H1 (cell line): Measurements from ENCODE around the gene WDR54. TPM values are rescaled to one million over a fixed set of nuclear protein-coding genes. Genes with fewer than 3 reads are reported as not detected.

ENCODE experiments used
- CTCF ChIA-PET: fragments of 300-600 bp; sonication (Branson Sonifier 250); formaldehyde crosslinking; loops from one replicate; lab custom pipeline; 2021; ENCODE audit not compliant: partially characterized antibody; lab: Charles Lee
- POLR2A ChIA-PET: fragments of 300-600 bp; sonication (Branson Sonifier 250); formaldehyde crosslinking; loops from one replicate; lab custom pipeline; 2021; ENCODE audit warnings: inconsistent platforms; ENCODE audit not compliant: partially characterized antibody; lab: Charles Lee
- DNase-seq, 2 experiments: peaks; one replicate each; pipeline versions ENCODE4 v3.0.0 to v3.0.0-alpha.2; 2010 to 2022; ENCODE audit warnings: low spot score in 2 of 2, low read depth in 1 of 2, mixed read lengths in 1 of 2
- FAIRE-seq: peaks from 2 replicates; lab custom pipeline; 2011; peaks lifted over from hg19 to GRCh38; lab: Jason Lieb, UNC
- H2AFZ ChIP-seq: 2 replicates; pipeline ENCODE4 v1.8.1; 2012; ENCODE audit warnings: low read length, inconsistent platforms
- H2AK5ac ChIP-seq: 2 replicates; pipeline ENCODE4 v1.6.1; 2013; ENCODE audit warnings: low read depth, low read length
- H2BK120ac ChIP-seq: replicated peaks from 2 replicates; pipeline ENCODE3; 2013; ENCODE audit warnings: low read depth, low read length, inconsistent platforms
- H2BK12ac ChIP-seq: 2 replicates; pipeline ENCODE4 v1.6.1; 2013; ENCODE audit warnings: low read depth, low read length
- H2BK15ac ChIP-seq: 2 replicates; pipeline ENCODE4 v1.6.1; 2013; ENCODE audit warnings: low read length
- H2BK20ac ChIP-seq: 2 replicates; pipeline ENCODE4 v1.6.1; 2013; ENCODE audit warnings: low read length
- H2BK5ac ChIP-seq: 2 replicates; pipeline ENCODE4 v1.6.1; 2013; ENCODE audit warnings: low read depth, low read length
- H3K14ac ChIP-seq: 2 replicates; pipeline ENCODE4 v1.6.1; 2013; ENCODE audit warnings: inconsistent platforms; ENCODE audit not compliant: insufficient read length
- H3K18ac ChIP-seq: 2 replicates; pipeline ENCODE4 v1.6.1; 2013; ENCODE audit warnings: low read length; ENCODE audit errors: extremely low read depth
- H3K23ac ChIP-seq: 2 replicates; pipeline ENCODE4 v1.6.1; 2013; ENCODE audit warnings: inconsistent platforms; ENCODE audit not compliant: insufficient read length
- H3K23me2 ChIP-seq: 2 replicates; pipeline ENCODE4 v1.6.1; 2013; ENCODE audit warnings: low read depth, low read length
- H3K27ac ChIP-seq: 2 replicates; pipeline ENCODE4 v1.6.1; 2011; ENCODE audit warnings: low read depth, low read length, inconsistent platforms
- H3K27me3 ChIP-seq, 4 experiments: replicated peaks in 1 of 4; 1 replicate in 1 of 4; 2 replicates in 3 of 4; pipeline versions ENCODE4 v1.6.1 to v1.8.1; 2011 to 2013; ENCODE audit warnings: low read length in 3 of 4, mild to moderate bottlenecking in 3 of 4, inconsistent platforms in 2 of 4, mixed read lengths in 2 of 4, moderate library complexity in 1 of 4; ENCODE audit not compliant: control insufficient read depth in 3 of 4, insufficient read depth in 3 of 4; ENCODE audit errors: extremely low read depth in 1 of 4
- H3K36me3 ChIP-seq, 4 experiments: 2 replicates each; pipeline versions ENCODE4 v1.6.1 to v1.8.1; 2011 to 2013; ENCODE audit warnings: mild to moderate bottlenecking in 4 of 4, low read length in 3 of 4, moderate library complexity in 2 of 4, control low read depth in 1 of 4, inconsistent platforms in 1 of 4; ENCODE audit not compliant: insufficient read depth in 4 of 4, control insufficient read depth in 2 of 4
- H3K4ac ChIP-seq: replicated peaks from 2 replicates; pipeline ENCODE3; 2013; ENCODE audit warnings: low read length, low read depth, mixed read lengths, inconsistent platforms; ENCODE audit not compliant: insufficient read length
- H3K4me1 ChIP-seq, 4 experiments: replicated peaks in 1 of 4; 1 replicate in 1 of 4; 2 replicates in 3 of 4; pipeline versions ENCODE4 v1.6.1 to v1.8.1; 2011 to 2013; ENCODE audit warnings: low read length in 3 of 4, inconsistent platforms in 2 of 4, mixed read lengths in 1 of 4; ENCODE audit not compliant: insufficient read depth in 4 of 4, control insufficient read depth in 3 of 4
- H3K4me2 ChIP-seq, 2 experiments: 2 replicates each; pipeline versions ENCODE4 v1.6.1 to v1.8.1; 2011 to 2013; ENCODE audit warnings: low read depth in 2 of 2, low read length in 2 of 2, control low read depth in 1 of 2, inconsistent platforms in 1 of 2, mild to moderate bottlenecking in 1 of 2; ENCODE audit not compliant: insufficient read depth in 1 of 2
- H3K4me3 ChIP-seq, 4 experiments: fragments of 200-600, 300-600 bp in 1 of 4; sonication (generic), shearing (Covaris generic), sonication (Bioruptor Twin) in 1 of 4; 2 replicates each; pipeline versions ENCODE4 v1.5.1 to v1.8.1; 2011 to 2016; ENCODE audit warnings: low read length in 4 of 4, low read depth in 3 of 4, control low read depth in 2 of 4, inconsistent platforms in 2 of 4, mild to moderate bottlenecking in 2 of 4, mixed read lengths in 1 of 4, moderate library complexity in 1 of 4; ENCODE audit not compliant: insufficient read depth in 2 of 4; ENCODE audit errors: extremely low read depth in 1 of 4
- H3K56ac ChIP-seq: replicated peaks from 2 replicates; pipeline ENCODE3; 2013; ENCODE audit warnings: low read depth, mild to moderate bottlenecking, mixed read lengths, low read length, inconsistent platforms; ENCODE audit not compliant: insufficient read length
- H3K79me1 ChIP-seq: 2 replicates; pipeline ENCODE4 v1.6.1; 2013; ENCODE audit warnings: low read depth, low read length, control low read depth
- H3K79me2 ChIP-seq, 2 experiments: 2 replicates each; pipeline versions ENCODE4 v1.6.1 to v1.8.1; 2012 to 2013; ENCODE audit warnings: low read length in 2 of 2, mild to moderate bottlenecking in 2 of 2, inconsistent platforms in 1 of 2; ENCODE audit not compliant: insufficient read depth in 2 of 2, control insufficient read depth in 1 of 2
- H3K9ac ChIP-seq, 4 experiments: replicated peaks in 1 of 4; 1 replicate in 1 of 4; 2 replicates in 3 of 4; pipeline versions ENCODE4 v1.6.1 to v1.8.1; 2011 to 2013; ENCODE audit warnings: low read depth in 3 of 4, low read length in 3 of 4, control low read depth in 2 of 4, mild to moderate bottlenecking in 2 of 4, moderate library complexity in 2 of 4, inconsistent platforms in 1 of 4; ENCODE audit errors: extremely low read depth in 1 of 4
- H3K9me3 ChIP-seq, 2 experiments: 2 replicates each; pipeline versions ENCODE4 v1.6.1 to v1.8.1; 2012 to 2013; ENCODE audit warnings: mild to moderate bottlenecking in 2 of 2, moderate library complexity in 2 of 2, control low read depth in 1 of 2, inconsistent platforms in 1 of 2, low read depth in 1 of 2, low read length in 1 of 2, mixed read lengths in 1 of 2; ENCODE audit not compliant: insufficient read depth in 2 of 2
- H4K20me1 ChIP-seq, 2 experiments: replicated peaks in 1 of 2; 2 replicates each; pipeline versions ENCODE3 to v1.8.1; 2011 to 2013; ENCODE audit warnings: inconsistent platforms in 2 of 2, low read length in 2 of 2, mild to moderate bottlenecking in 1 of 2; ENCODE audit not compliant: insufficient read depth in 2 of 2, control insufficient read depth in 1 of 2
- H4K5ac ChIP-seq: 2 replicates; pipeline ENCODE4 v1.6.1; 2013; ENCODE audit warnings: low read length, low read depth, mixed read lengths, inconsistent platforms; ENCODE audit not compliant: insufficient read length
- H4K8ac ChIP-seq: 2 replicates; pipeline ENCODE4 v1.8.0; 2013; ENCODE audit warnings: mild to moderate bottlenecking, moderate library complexity, low read length, inconsistent platforms; ENCODE audit not compliant: insufficient read depth; ENCODE audit errors: extremely low read depth
- H4K91ac ChIP-seq: replicated peaks from 2 replicates; pipeline ENCODE3; 2013; ENCODE audit warnings: low read length, mixed read lengths, inconsistent platforms; ENCODE audit not compliant: insufficient read length
- ATF2 ChIP-seq: IDR thresholded peaks from 2 replicates; pipeline ENCODE4 v1.6.1; 2012; ENCODE audit warnings: low read length, inconsistent platforms
- BCL11A ChIP-seq, 2 experiments: IDR thresholded peaks; one replicate each; pipeline ENCODE4 v1.6.1; 2011; ENCODE audit warnings: low read depth in 2 of 2, low read length in 2 of 2, mild to moderate bottlenecking in 2 of 2
- BRCA1 ChIP-seq: IDR thresholded peaks from 2 replicates; pipeline ENCODE4 v1.6.1; 2012; ENCODE audit warnings: low read depth, low read length, improper control_type of control experiment
- CBX8 ChIP-seq: fragments of 300-800, 300-1000 bp; sonication (generic); IDR thresholded peaks from 2 replicates; pipeline ENCODE4 v1.7.1; 2016; ENCODE audit warnings: low read depth, low read length, borderline replicate concordance
- CTBP2 ChIP-seq: IDR thresholded peaks from 2 replicates; pipeline ENCODE4 v1.7.0; 2011; ENCODE audit warnings: borderline replicate concordance, mild to moderate bottlenecking, moderate library complexity, mixed read lengths, low read length; ENCODE audit not compliant: insufficient read depth, insufficient read length
- HDAC6 ChIP-seq: IDR thresholded peaks from one replicate; pipeline ENCODE4 v1.7.1; 2012; ENCODE audit warnings: low read depth, mild to moderate bottlenecking, inconsistent platforms, low read length, moderate library complexity
- RAD21 ChIP-seq, 2 experiments: IDR thresholded peaks in 1 of 2; conservative IDR thresholded peaks in 1 of 2; 2 replicates each; pipeline ENCODE4 v1.6.1; 2011; ENCODE audit warnings: low read depth in 2 of 2, low read length in 2 of 2, improper control_type of control experiment in 1 of 2, inconsistent platforms in 1 of 2, mild to moderate bottlenecking in 1 of 2, moderate library complexity in 1 of 2
- RBBP5 ChIP-seq: IDR thresholded peaks from 2 replicates; pipeline ENCODE4 v1.7.1; 2012; ENCODE audit warnings: low read depth, mild to moderate bottlenecking, inconsistent platforms, low read length, moderate library complexity, borderline replicate concordance
- RXRA ChIP-seq: IDR thresholded peaks from 2 replicates; pipeline ENCODE4 v1.6.1; 2011; ENCODE audit warnings: low read depth, mild to moderate bottlenecking, low read length, moderate library complexity; ENCODE audit not compliant: insufficient read depth
- SIRT6 ChIP-seq: IDR thresholded peaks from one replicate; pipeline ENCODE4 v1.7.1; 2012; ENCODE audit warnings: low read length, inconsistent platforms
- SIX5 ChIP-seq: IDR thresholded peaks from 2 replicates; pipeline ENCODE4 v1.6.1; 2011; ENCODE audit warnings: mild to moderate bottlenecking, low read depth, low read length
- SUZ12 ChIP-seq: fragments of 200-600 bp; sonication (generic); IDR thresholded peaks from 2 replicates; pipeline ENCODE4 v1.6.1; 2012; ENCODE audit warnings: mild to moderate bottlenecking, inconsistent platforms, low read length, moderate library complexity, mixed read lengths
- WGBS, 2 experiments: shearing (Covaris generic) in 1 of 2; methylation state at CpG; one replicate each; pipeline versions ENCODE4 v1.1.6 to v1.1.7; 2013 to 2015; ENCODE audit warnings: low lambda C conversion rate in 2 of 2, mixed read lengths in 2 of 2, inconsistent platforms in 1 of 2, low coverage in 1 of 2, missing lambda C conversion rate in 1 of 2; ENCODE audit not compliant: insufficient replicate concordance in 2 of 2, insufficient coverage in 1 of 2, insufficient read length in 1 of 2; ENCODE audit errors: extremely low coverage in 1 of 2, missing lambda C conversion rate in 1 of 2; 5-methylcytosine and 5-hydroxymethylcytosine counted together
- polyA plus RNA-seq, 7 experiments: library from polyadenylated mRNA; depleted of rRNA in 3 of 7; stranded (reverse) in 5 of 7; unstranded in 2 of 7; fragments of >200 nt in 5 of 7; fragments of 200-250 nt in 2 of 7; gene quantifications; 1 replicate in 5 of 7; 2 replicates in 1 of 7; 4 replicates in 1 of 7; pipeline versions ENCODE4 v1.2.1 to v1.2.3, GENCODE V29; 2011 to 2013; ENCODE audit warnings: missing spikeins in 2 of 7, mixed read lengths in 2 of 7
- total RNA-seq: library from RNA; stranded (reverse); fragmentation: NEBNext Ultra II Directional; extraction: Animal tissue kit (Norgen Biotek cat#: 25700); gene quantifications from 2 replicates; pipeline ENCODE4 v1.2.1, GENCODE V29; 2021

The WDR54 gene
- total and polyA plus RNA-seq, 2 of the 8 experiments (the other 6 are each of a cell fraction or from before 2014, with no cell fraction given), result 41.6 to 125 TPM

GRCh38 chr2:74418312-74418711, 3.2 kb upstream of the WDR54 start:
- H3K9ac ChIP-seq, result no peak overlapping the region
- H2BK5ac ChIP-seq, result no peak overlapping the region
- no peak overlapping the region for H3K56ac ChIP-seq
- H3K4me2 ChIP-seq, result no peak overlapping the region
- H3K4ac ChIP-seq, result no peak overlapping the region
- WGBS, 2 experiments, result 92% methylated on average over 19 of the region's 27 CpGs; no CpG with 5 or more reads in 1 of the 2 experiments
- DNase-seq (no peak), FAIRE-seq (no peak)
- CTCF ChIA-PET, result interaction anchor here (0.8 to 1.2 kb wide), 4 partner anchors 17 to 47 kb away, joined by 3 to 4 read pairs (median 3); partner anchors contain the start of genes INO80B and MOGS
- H3K79me2 ChIP-seq, result no peaks in the 10 kb centered on the region
- H3K14ac ChIP-seq, result no peak overlapping the region
- no peak overlapping the region for H3K23ac ChIP-seq
- H3K23me2 ChIP-seq, result peaks cover 10% of the 10 kb centered on the region
- no peaks in the 10 kb centered on the region for H3K9me3 ChIP-seq
- no peak overlapping the region for H3K4me3 ChIP-seq
- no peak overlapping the region for H2AFZ ChIP-seq
- 0 out of 7 replicates have a peak, but pooled peaks cover 0 to 2% (median 0%) of the 10 kb centered on the region in 4 experiments for H3K27me3 ChIP-seq
- peaks cover 0 to 16% (median 3%) of the 10 kb centered on the region in 4 experiments; a peak in 4 of 7 replicates for H3K4me1 ChIP-seq
- H4K20me1 ChIP-seq, result no peaks in the 10 kb centered on the region
- POLR2A ChIA-PET, result interaction anchor here (1.0 kb wide), 2 partner anchors 21 to 30 kb away, joined by 3 read pairs; no protein-coding TSS in a partner anchor
- H4K5ac ChIP-seq, result no peak overlapping the region
- no peaks in the 10 kb centered on the region for H3K36me3 ChIP-seq
- no peak overlapping the region for H3K27ac ChIP-seq
- H3K79me1 ChIP-seq, result no peaks in the 10 kb centered on the region
- H4K91ac ChIP-seq, result no peak overlapping the region
- H2BK12ac ChIP-seq, result no peak overlapping the region
- no peak overlapping the region for H2AK5ac ChIP-seq
- no peak overlapping the region for H4K8ac ChIP-seq
- H3K18ac ChIP-seq, result no peak overlapping the region
- no peak overlapping the region for H2BK120ac ChIP-seq
- H2BK15ac ChIP-seq, result no peak overlapping the region
- no peak overlapping the region for H2BK20ac ChIP-seq
- no peak for TF ChIP-seq BRCA1
- no peak for TF ChIP-seq CTBP2
- TF ChIP-seq SIX5, result no peak
- TF ChIP-seq CBX8, result no peak
- no peak for TF ChIP-seq ATF2
- TF ChIP-seq HDAC6, result no peak
- no peak for TF ChIP-seq SUZ12
- TF ChIP-seq RXRA, result no peak
- TF ChIP-seq SIRT6, result no peak
- TF ChIP-seq RBBP5, result no peak
- TF ChIP-seq RAD21 (IDR thresholded peaks at IDR 0.05 in 1 of 2, conservative IDR thresholded peaks at IDR 0.05 in 1 of 2; ENCODE audit: low read depth in 2 of 2, low read length in 2 of 2), result no peak
- no peak for TF ChIP-seq BCL11A (IDR thresholded peaks at IDR 0.05; ENCODE audit: low read depth in 2 of 2, low read length in 2 of 2)
